Body of pancreas (tissue), 4 donors: ENCODE results near the gene TMEM266.

ENCODE experiments used
- POLR2A ChIP-seq, 3 donors: fragments of 450-650 bp; IDR thresholded peaks; one replicate each; pipeline ENCODE4 v1.6.1; 2016; ENCODE audit warnings: antibody characterized with exemption in 3 of 3, mild to moderate bottlenecking in 2 of 3
- TF ChIP-seq, protein P1 (sequence below), 7 experiments: fragments of 450-650 bp in 4 of 7; fragments of 200-600 bp in 3 of 7; sonication (generic) in 3 of 7; IDR thresholded peaks; one replicate each; pipeline ENCODE4 v1.5.1; 2016 to 2019; ENCODE audit warnings: antibody characterized with exemption in 7 of 7

DNA sequence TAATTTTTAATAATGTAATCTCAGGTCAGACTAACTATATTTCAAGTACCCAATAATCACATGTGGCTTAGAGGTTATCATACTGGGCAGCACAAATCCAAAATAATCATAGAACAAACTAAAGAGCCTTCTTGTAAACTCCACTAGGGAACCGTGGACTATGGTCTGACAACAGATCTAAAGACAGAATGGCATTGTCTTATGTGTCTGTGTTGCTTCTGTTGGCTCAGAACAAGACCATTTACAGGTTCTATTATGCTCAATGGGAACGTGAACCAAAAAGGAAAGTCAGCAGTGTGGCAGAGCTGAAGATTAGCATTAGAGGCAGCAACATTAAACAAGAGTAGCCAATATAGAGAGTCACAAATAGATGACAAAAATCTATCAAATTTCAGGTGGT lies 176.6 kb downstream of the TMEM266 start:
- TF ChIP-seq, protein P1, sequence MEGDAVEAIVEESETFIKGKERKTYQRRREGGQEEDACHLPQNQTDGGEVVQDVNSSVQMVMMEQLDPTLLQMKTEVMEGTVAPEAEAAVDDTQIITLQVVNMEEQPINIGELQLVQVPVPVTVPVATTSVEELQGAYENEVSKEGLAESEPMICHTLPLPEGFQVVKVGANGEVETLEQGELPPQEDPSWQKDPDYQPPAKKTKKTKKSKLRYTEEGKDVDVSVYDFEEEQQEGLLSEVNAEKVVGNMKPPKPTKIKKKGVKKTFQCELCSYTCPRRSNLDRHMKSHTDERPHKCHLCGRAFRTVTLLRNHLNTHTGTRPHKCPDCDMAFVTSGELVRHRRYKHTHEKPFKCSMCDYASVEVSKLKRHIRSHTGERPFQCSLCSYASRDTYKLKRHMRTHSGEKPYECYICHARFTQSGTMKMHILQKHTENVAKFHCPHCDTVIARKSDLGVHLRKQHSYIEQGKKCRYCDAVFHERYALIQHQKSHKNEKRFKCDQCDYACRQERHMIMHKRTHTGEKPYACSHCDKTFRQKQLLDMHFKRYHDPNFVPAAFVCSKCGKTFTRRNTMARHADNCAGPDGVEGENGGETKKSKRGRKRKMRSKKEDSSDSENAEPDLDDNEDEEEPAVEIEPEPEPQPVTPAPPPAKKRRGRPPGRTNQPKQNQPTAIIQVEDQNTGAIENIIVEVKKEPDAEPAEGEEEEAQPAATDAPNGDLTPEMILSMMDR (IDR thresholded peaks at IDR 0.05): no peak
- TF ChIP-seq POLR2A (IDR thresholded peaks at IDR 0.05): no peak
